Ovary (tissue), 9 donors: Measurements from ENCODE around the gene DPYSL5. TPM values are rescaled to one million over a fixed set of nuclear protein-coding genes. Genes with fewer than 3 reads are reported as not detected.

Experiments used
- DNase-seq, 5 donors: peaks; one replicate each; pipeline ENCODE4 v3.0.0-alpha.2; 2019 to 2020
- H3K27ac ChIP-seq, 2 donors: fragments of 200-600 bp; one replicate each; pipeline versions ENCODE4 v1.5.1 to v1.8.0; 2019 to 2022
- H3K27me3 ChIP-seq: fragments of 200-600 bp; one replicate; pipeline ENCODE4 v1.8.0; 2022
- H3K36me3 ChIP-seq: fragments of 200-600 bp; sonication (generic); one replicate; pipeline ENCODE4 v1.5.1; 2019
- H3K4me1 ChIP-seq: one replicate; pipeline ENCODE4 v1.8.1; 2013; ENCODE audit warnings: mild to moderate bottlenecking, moderate library complexity; ENCODE audit not compliant: insufficient read depth
- H3K4me3 ChIP-seq: fragments of 200-600 bp; sonication (generic); one replicate; pipeline ENCODE4 v1.5.1; 2017
- H3K9me3 ChIP-seq, 2 donors: fragments of 200-600 bp in 1 of 2; sonication (generic) in 1 of 2; one replicate each; pipeline versions ENCODE4 v1.5.1 to v1.8.1; 2013 to 2019; ENCODE audit warnings: mild to moderate bottlenecking in 1 of 2, moderate library complexity in 1 of 2
- EP300 ChIP-seq: sonication (generic); formaldehyde crosslinking; IDR thresholded peaks from one replicate; pipeline ENCODE4 v1.6.1; 2017; ENCODE audit warnings: antibody characterized with exemption
- POLR2A ChIP-seq: fragments of 450-650 bp; IDR thresholded peaks from one replicate; pipeline ENCODE4 v1.6.1; 2017; ENCODE audit warnings: antibody characterized with exemption, mild to moderate bottlenecking, moderate library complexity
- WGBS, 3 donors: extraction: QIAGEN DNeasy Blood & Tissue Kit in 1 of 3; methylation state at CpG; one replicate each; pipeline versions ENCODE4 v1.1.5 to v1.1.7; 2013 to 2017; 5-methylcytosine and 5-hydroxymethylcytosine counted together
- intact Hi-C, 4 donors: fragments of 100-400 bp; cut with DNase I; formaldehyde crosslinking; loops; one replicate each; pipeline versions ENCODE4 v1.11.0 to v1.15.1; 2022 to 2023
- polyA plus RNA-seq, 2 donors: library from polyadenylated mRNA; stranded (reverse); fragments of 200-250 nt in 1 of 2; fragments of 350-450 nt in 1 of 2; fragmentation: Illumina TruSeq in 1 of 2; extraction: RNeasy Lipid Tissue Mini Kit (QIAGEN cat#74804) in 1 of 2; gene quantifications; one replicate each; pipeline ENCODE4 v1.2.3, GENCODE V29; 2013 to 2014
- total RNA-seq, 7 donors: library from RNA; depleted of rRNA in 2 of 7; stranded (reverse); fragments of >200 nt in 2 of 7; fragmentation: NEBNext Ultra II Directional in 3 of 7; extraction: Animal tissue kit (Norgen Biotek cat#: 25700) in 3 of 7; gene quantifications; one replicate each; pipeline versions ENCODE4 v1.1.0 to v1.2.4, GENCODE V29; 2016 to 2023
- TF ChIP-seq, protein P1 (sequence below), 3 donors: fragments of 450-650 bp in 2 of 3; fragments of 200-600 bp in 1 of 3; IDR thresholded peaks; one replicate each; pipeline versions ENCODE4 v1.5.1 to v1.8.0; 2016 to 2022; ENCODE audit warnings: antibody characterized with exemption in 3 of 3, mild to moderate bottlenecking in 1 of 3
- donor health status: DM: no; HTN: no; CAD: no; lungs with moderate emphysema.
- donor health status: DM: no; HTN: no; CAD: no.
- donor health status: Bipolar disorder and iron deficiency.
- donor health status: DM: yes; HTN: yes; CAD: no.
- donor health status: DM: no; HTN: no; CAD: no.
- donor health status: DM: yes; HTN: yes; CAD: no.

DPYSL5 gene
- total and polyA plus RNA-seq, 9 donors = 0.05 to 0.78 (median 0.17) TPM; not detected in 3

DNA sequence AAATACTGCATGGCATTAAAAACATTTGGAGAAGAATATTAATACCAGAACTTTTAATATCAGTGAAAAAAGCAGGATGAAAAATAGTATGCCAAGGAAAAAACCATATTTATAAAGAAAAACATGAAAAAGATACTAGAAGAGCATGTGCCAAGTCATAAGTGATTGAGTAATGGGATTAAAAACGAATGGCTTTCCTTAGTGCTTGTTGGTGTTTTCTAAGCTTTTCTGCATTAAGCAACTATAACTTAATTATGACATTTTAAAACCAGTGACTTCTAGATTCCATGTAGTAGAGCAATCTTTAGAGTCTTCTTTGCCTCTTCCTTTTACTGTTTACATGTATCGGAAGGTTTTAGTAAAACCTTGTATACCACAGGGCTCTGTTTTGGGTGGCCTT, 129.1 kb downstream of the DPYSL5 start:
- WGBS, 3 donors = 79 to 87% (median 85%) methylated on average over 2 of the region's 2 CpGs
- TF ChIP-seq EP300 (no peak), POLR2A (no peak)
- TF ChIP-seq, protein P1, sequence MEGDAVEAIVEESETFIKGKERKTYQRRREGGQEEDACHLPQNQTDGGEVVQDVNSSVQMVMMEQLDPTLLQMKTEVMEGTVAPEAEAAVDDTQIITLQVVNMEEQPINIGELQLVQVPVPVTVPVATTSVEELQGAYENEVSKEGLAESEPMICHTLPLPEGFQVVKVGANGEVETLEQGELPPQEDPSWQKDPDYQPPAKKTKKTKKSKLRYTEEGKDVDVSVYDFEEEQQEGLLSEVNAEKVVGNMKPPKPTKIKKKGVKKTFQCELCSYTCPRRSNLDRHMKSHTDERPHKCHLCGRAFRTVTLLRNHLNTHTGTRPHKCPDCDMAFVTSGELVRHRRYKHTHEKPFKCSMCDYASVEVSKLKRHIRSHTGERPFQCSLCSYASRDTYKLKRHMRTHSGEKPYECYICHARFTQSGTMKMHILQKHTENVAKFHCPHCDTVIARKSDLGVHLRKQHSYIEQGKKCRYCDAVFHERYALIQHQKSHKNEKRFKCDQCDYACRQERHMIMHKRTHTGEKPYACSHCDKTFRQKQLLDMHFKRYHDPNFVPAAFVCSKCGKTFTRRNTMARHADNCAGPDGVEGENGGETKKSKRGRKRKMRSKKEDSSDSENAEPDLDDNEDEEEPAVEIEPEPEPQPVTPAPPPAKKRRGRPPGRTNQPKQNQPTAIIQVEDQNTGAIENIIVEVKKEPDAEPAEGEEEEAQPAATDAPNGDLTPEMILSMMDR (IDR thresholded peaks at IDR 0.05) = no peak
- Histone ChIP-seq H3K36me3 (no peaks in the 10 kb centered on the region), H3K9me3 (no peaks in the 10 kb centered on the region), H3K4me3 (no peak overlapping the region), H3K4me1 (peaks cover 9% of the 10 kb centered on the region), H3K27ac (no peak overlapping the region), H3K27me3 (no peaks in the 10 kb centered on the region)
- no peak for DNase-seq
- intact Hi-C loops = loop anchor here in 2 of 4 donors (5.0 to 10.0 kb wide), 2 partner anchors 35 to 108 kb away; partner anchors contain the start of gene KHK (in 2 of the 2)

DNA sequence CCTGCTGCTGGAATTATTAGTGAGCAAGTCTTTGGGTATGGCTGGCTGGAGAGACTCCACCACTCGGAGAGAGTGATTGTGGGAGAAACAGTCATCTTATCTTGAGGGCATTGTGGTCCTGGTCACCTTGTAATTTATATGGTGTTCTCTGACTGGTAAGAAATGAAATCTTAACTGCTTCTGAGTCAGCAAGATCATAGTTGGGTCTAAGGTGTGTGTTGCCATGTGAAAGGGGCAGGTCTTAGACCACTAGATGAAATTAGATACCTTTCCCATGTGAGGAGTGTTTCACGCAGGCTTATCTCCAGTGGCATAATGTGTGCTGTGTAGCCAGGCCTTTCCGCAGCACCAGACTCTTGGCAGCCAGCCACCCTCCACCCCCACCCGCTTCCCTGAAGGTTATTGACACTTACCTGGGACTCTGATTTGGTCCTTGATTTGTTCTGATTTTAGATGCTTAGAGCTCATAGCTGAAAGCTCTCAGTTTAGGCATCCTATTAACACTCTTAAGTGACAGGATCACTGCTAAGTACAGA, 130.2 kb downstream of the DPYSL5 start:
- no peaks in the 10 kb centered on the region for H3K27me3 ChIP-seq
- H3K27ac ChIP-seq = no peak overlapping the region
- TF ChIP-seq POLR2A (no peak), EP300 (no peak)
- TF ChIP-seq, protein P1 (IDR thresholded peaks at IDR 0.05) = no peak
- H3K9me3 ChIP-seq = no peaks in the 10 kb centered on the region
- H3K4me3 ChIP-seq = no peak overlapping the region
- intact Hi-C loops = loop anchor here in 2 of 4 donors (5.0 to 10.0 kb wide), 2 partner anchors 34 to 107 kb away; partner anchors contain the start of gene KHK (in 2 of the 2)
- whole genome bisulfite sequencing, 3 donors = 78 to 84% (median 80%) methylated on average over 4 of the region's 4 CpGs
- DNase-seq = no peak
- H3K4me1 ChIP-seq = peaks cover 11% of the 10 kb centered on the region
- no peaks in the 10 kb centered on the region for H3K36me3 ChIP-seq

DNA sequence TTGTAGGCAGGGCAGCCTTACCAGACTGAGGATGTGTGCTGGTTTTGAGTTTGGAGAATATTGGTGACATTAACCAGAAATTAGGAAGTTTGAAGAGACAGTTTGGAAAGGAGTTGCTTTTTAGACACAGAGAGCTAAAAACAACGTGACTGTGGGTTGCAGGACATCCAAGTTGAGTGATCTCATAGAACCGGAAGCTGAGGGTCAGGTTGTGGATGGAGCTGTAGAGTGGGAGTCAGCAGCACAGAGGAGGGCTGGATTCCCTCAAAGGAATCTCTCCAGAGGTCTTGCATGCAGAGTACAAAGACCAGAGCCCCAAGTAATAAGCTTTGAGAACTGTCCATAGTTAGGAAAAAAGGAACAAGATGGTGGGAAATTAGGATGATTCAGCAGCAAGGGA, 131.8 kb downstream of the DPYSL5 start:
- Histone ChIP-seq H3K4me1 (peaks cover 11% of the 10 kb centered on the region), H3K4me3 (no peak overlapping the region), H3K9me3 (no peaks in the 10 kb centered on the region), H3K27me3 (no peaks in the 10 kb centered on the region), H3K27ac (no peak overlapping the region), H3K36me3 (no peaks in the 10 kb centered on the region)
- peak in 2 of 5 donors; percentile 48 to 49 for DNase-seq
- WGBS, 3 donors = 12 to 21% (median 16%) methylated on average over 2 of the region's 2 CpGs
- TF ChIP-seq POLR2A = no peak
- TF ChIP-seq, protein P1 (IDR thresholded peaks at IDR 0.05) = no peak
- TF ChIP-seq EP300 = no peak
- intact Hi-C loops = loop anchor here in 2 of 4 donors (5.0 to 10.0 kb wide), 2 partner anchors 33 to 105 kb away; partner anchors contain the start of gene KHK (in 2 of the 2)

DNA sequence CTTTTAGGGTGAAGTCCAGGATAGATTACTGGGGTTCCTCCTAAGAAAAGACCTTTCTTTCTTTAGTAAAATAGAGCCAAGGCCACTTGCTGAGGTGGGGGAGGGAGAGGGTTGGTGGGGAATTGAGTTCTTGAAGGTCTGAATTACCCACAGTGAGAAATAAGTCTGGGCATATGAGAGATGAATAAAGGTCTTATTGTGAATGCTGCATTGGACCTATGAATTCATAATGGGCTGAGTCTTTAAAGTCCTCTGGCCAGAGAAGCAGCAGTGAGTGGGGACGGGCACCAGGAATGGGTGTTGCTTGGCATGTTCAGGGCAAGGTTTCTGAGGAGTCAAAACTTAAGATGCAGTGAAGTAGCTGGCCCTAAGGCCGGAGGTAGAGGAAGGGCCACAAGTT, 133.0 kb downstream of the DPYSL5 start:
- 80 to 89% (median 84%) methylated on average over 2 of the region's 2 CpGs for WGBS, 3 donors
- no peak for DNase-seq

More for the DNA sequence above, 133.0 kb downstream of the DPYSL5 start:
- H3K27me3 ChIP-seq = no peaks in the 10 kb centered on the region
- H3K4me3 ChIP-seq = no peak overlapping the region
- no peak overlapping the region for H3K27ac ChIP-seq
- no peaks in the 10 kb centered on the region for H3K36me3 ChIP-seq
- H3K4me1 ChIP-seq = peaks cover 11% of the 10 kb centered on the region
- no peaks in the 10 kb centered on the region for H3K9me3 ChIP-seq
- intact Hi-C loops = no loop called here
- TF ChIP-seq EP300 (no peak), POLR2A (no peak)
- TF ChIP-seq, protein P1 (IDR thresholded peaks at IDR 0.05) = no peak
